GM12872 (cell line): Measurements from ENCODE around the gene ZSWIM4.

ENCODE experiments used
- CTCF ChIP-seq: IDR thresholded peaks from 3 replicates; pipeline ENCODE4 v1.5.1; 2011; ENCODE audit warnings: low read depth, mild to moderate bottlenecking, low read length, moderate library complexity; ENCODE audit not compliant: insufficient read depth

ZSWIM4 gene

GRCh38 chr19:13796301-13797057, 1.2 kb downstream of the ZSWIM4 start:
- TF ChIP-seq CTCF: no peak

GRCh38 chr19:13797058-13797440, 1.8 kb downstream of the ZSWIM4 start:
- TF ChIP-seq CTCF: no peak

- TF ChIP-seq CTCF: no peak
Measured at GRCh38 chr19:13797870-13798269, 2.6 kb downstream of the ZSWIM4 start.

- no peak for TF ChIP-seq CTCF
Measured at GRCh38 chr19:13799669-13800068, 4.4 kb downstream of the ZSWIM4 start.

GRCh38 chr19:13803038-13803437, 7.8 kb downstream of the ZSWIM4 start:
- TF ChIP-seq CTCF: no peak

- no peak for TF ChIP-seq CTCF
Measured at GRCh38 chr19:13804830-13805683, 9.8 kb downstream of the ZSWIM4 start.

GRCh38 chr19:13806728-13807127, 11.5 kb downstream of the ZSWIM4 start:
- TF ChIP-seq CTCF: no peak
